Sciatic nerve (tissue), 2 donors: Measurements from ENCODE around the gene TTC22. TPM values are rescaled to one million over a fixed set of nuclear protein-coding genes. Genes with fewer than 3 reads are reported as not detected.
A peak's percentile ranks its signal among the peaks of the same experiment; 100 is the strongest.

ENCODE experiments used
- ATAC-seq: fragments of 200-7000 bp; cut with Tn5 transposase; one replicate; pipeline ENCODE4 v1.9.1; 2020; ENCODE audit warnings: mild to moderate bottlenecking, moderate library complexity
- DNase-seq: peaks from one replicate; pipeline ENCODE4 v3.0.0-alpha.2; 2020; ENCODE audit warnings: low spot score
- intact Hi-C: fragments of 100-400 bp; cut with DNase I; formaldehyde crosslinking; loops from one replicate; pipeline ENCODE4 v1.14.2; 2022
- total RNA-seq: library from RNA; stranded (reverse); fragmentation: NEBNext Ultra II Directional; extraction: Animal tissue kit (Norgen Biotek cat#: 25700); gene quantifications from one replicate; pipeline ENCODE4 v1.2.1, GENCODE V29; 2021
- donor health status: DM: no; HTN: no; CAD: no.
- donor health status: DM: no; HTN: no; CAD: no.

TTC22 gene
- 0.36 TPM for total RNA-seq

- no peak for ATAC-seq
- intact Hi-C loops = no loop called here
- DNase-seq = peak; percentile 56
These were observed at the start of gene TTC22 for GRCh38 chr1:54800899-54801759. TTC22 (minus strand) TSS chr1:54801323; CDS start chr1:54801163, 160 bp downstream.

- DNase-seq = no peak
- intact Hi-C loops = no loop called here
- ATAC-seq = peak; percentile 88
These were observed 49.6 kb upstream of the TTC22 start for GRCh38 chr1:54850737-54851136.

GRCh38 chr1:54850069-54850730 is 49.1 kb upstream of the TTC22 start:
- DNase-seq (no peak), ATAC-seq (peak; percentile 9)

GRCh38 chr1:54849219-54850068 is 48.3 kb upstream of the TTC22 start:
- ATAC-seq = peak; percentile 35
- DNase-seq = no peak

More at GRCh38 chr1:54850069-54850730, 49.1 kb upstream of the TTC22 start:
- intact Hi-C loops = no loop called here

GRCh38 chr1:54848134-54848948 is 47.2 kb upstream of the TTC22 start:
- intact Hi-C loops = no loop called here
- no peak for ATAC-seq
- no peak for DNase-seq

More at GRCh38 chr1:54849219-54850068, 48.3 kb upstream of the TTC22 start:
- intact Hi-C loops = no loop called here

- DNase-seq = no peak
- ATAC-seq = no peak
- intact Hi-C loops = no loop called here
These were observed 45.7 kb upstream of the TTC22 start for GRCh38 chr1:54846716-54847284.

- DNase-seq (no peak), ATAC-seq (no peak)
- intact Hi-C loops = no loop called here
These were observed 45.2 kb upstream of the TTC22 start for GRCh38 chr1:54846301-54846700.

- intact Hi-C loops = no loop called here
- ATAC-seq (no peak), DNase-seq (no peak)
These were observed 44.6 kb upstream of the TTC22 start for GRCh38 chr1:54845772-54846171.

- ATAC-seq (no peak), DNase-seq (no peak)
- intact Hi-C loops = no loop called here
These were observed 43.4 kb upstream of the TTC22 start for GRCh38 chr1:54844564-54844963.

- intact Hi-C loops = no loop called here
- DNase-seq (no peak), ATAC-seq (no peak)
These were observed 42.3 kb upstream of the TTC22 start for GRCh38 chr1:54843449-54843848.

GRCh38 chr1:54842963-54843362 is 41.8 kb upstream of the TTC22 start:
- DNase-seq = no peak
- intact Hi-C loops = no loop called here
- ATAC-seq = no peak

- intact Hi-C loops = no loop called here
- DNase-seq (no peak), ATAC-seq (no peak)
These were observed 41.2 kb upstream of the TTC22 start for GRCh38 chr1:54842206-54842915.

- intact Hi-C loops = no loop called here
- no peak for DNase-seq
- ATAC-seq = no peak
These were observed 38.7 kb upstream of the TTC22 start for GRCh38 chr1:54839824-54840223.

GRCh38 chr1:54838565-54839180 is 37.5 kb upstream of the TTC22 start:
- intact Hi-C loops = no loop called here
- DNase-seq (no peak), ATAC-seq (no peak)

- ATAC-seq (no peak), DNase-seq (no peak)
- intact Hi-C loops = no loop called here
These were observed 36.1 kb upstream of the TTC22 start for GRCh38 chr1:54837002-54837853.

GRCh38 chr1:54836594-54836993 is 35.5 kb upstream of the TTC22 start:
- ATAC-seq (no peak), DNase-seq (no peak)
- intact Hi-C loops = no loop called here
